Astrocyte (in vitro differentiated cells and primary cell): ENCODE results near the gene TXLNG.

Experiments used
- EZH2 ChIP-seq: IDR thresholded peaks from 2 replicates; pipeline ENCODE4 v1.6.1; 2012; ENCODE audit warnings: mild to moderate bottlenecking, low read length, inconsistent platforms; ENCODE audit not compliant: insufficient read depth
- TF ChIP-seq, protein P1 (sequence below): IDR thresholded peaks from 2 replicates; pipeline ENCODE4 v1.5.1; 2011; ENCODE audit warnings: low read depth, mild to moderate bottlenecking, inconsistent platforms, low read length, moderate library complexity; ENCODE audit not compliant: insufficient read depth

DNA sequence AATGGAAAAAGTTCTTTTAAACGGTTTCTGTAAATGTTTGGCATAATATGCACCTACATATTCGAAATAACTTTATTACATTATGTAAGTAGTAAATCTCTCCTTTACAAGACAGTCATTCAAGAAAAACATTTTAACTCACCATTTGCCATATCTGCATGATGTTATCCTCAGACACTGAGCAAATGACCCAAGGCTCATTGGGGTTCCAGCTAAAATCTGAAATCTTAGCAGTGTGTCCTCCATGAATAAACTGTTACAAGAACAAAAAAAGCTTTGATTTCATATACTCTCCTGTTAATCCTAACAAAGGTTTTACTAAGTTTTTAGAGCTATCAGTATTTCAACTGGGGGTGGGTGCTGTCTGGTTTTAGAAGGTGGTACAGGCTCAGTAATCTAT lies 59.4 kb downstream of the TXLNG start:
- TF ChIP-seq, protein P1, sequence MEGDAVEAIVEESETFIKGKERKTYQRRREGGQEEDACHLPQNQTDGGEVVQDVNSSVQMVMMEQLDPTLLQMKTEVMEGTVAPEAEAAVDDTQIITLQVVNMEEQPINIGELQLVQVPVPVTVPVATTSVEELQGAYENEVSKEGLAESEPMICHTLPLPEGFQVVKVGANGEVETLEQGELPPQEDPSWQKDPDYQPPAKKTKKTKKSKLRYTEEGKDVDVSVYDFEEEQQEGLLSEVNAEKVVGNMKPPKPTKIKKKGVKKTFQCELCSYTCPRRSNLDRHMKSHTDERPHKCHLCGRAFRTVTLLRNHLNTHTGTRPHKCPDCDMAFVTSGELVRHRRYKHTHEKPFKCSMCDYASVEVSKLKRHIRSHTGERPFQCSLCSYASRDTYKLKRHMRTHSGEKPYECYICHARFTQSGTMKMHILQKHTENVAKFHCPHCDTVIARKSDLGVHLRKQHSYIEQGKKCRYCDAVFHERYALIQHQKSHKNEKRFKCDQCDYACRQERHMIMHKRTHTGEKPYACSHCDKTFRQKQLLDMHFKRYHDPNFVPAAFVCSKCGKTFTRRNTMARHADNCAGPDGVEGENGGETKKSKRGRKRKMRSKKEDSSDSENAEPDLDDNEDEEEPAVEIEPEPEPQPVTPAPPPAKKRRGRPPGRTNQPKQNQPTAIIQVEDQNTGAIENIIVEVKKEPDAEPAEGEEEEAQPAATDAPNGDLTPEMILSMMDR, result no peak
- no peak for TF ChIP-seq EZH2
